HG03095 (cell line): ENCODE results near the gene TPPP.

Source experiments
- ATAC-seq: cut with Tn5 transposase; IDR thresholded peaks from one replicate; pipeline ENCODE4 v1.9.1; 2021; ENCODE audit warnings: moderate library complexity; ENCODE audit not compliant: unreplicated experiment

The TPPP gene

GRCh38 chr5:647727-648126, 45.4 kb downstream of the TPPP start:
- ATAC-seq, result no peak

GRCh38 chr5:647311-647710, 45.8 kb downstream of the TPPP start:
- no peak for ATAC-seq

DNA sequence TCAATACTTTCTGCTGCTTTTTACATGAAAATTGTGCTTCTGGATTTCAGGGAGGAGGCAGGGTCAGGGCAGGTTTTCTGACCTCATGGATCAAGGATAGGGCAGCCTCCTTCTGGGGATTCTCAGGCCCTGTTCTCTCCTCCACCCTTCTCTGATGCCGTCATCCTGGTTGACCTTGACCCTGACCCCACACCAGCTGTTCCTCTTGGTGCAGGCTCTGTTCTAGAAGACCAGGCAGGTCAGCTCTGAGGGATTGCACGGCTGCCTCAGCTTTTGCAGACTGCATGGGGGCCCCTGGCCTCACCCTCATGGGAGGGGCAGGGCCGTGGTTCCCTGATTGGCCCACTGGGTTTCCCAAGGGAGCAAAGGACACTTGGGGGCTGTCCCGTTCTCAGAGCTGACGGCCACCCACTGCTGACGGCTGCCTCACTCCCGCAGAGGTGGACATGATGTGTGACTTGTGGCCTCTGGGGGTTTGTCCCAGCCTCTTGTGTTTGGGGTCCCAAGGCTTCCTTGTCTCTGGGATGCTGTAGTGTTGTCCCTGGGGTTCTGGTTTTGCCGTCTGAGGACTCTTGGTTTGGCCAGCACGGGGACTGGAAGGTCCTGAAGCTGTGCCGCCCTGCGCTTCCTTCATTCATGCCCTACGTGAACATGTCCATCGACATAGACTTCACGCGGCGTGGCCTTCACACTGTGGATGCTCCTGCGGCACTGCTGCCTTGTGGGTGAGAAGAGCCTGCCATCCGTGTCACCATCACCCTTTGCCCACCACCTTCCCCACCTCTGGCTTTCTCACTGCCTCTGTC, 46.6 kb downstream of the TPPP start:
- no peak for ATAC-seq

DNA sequence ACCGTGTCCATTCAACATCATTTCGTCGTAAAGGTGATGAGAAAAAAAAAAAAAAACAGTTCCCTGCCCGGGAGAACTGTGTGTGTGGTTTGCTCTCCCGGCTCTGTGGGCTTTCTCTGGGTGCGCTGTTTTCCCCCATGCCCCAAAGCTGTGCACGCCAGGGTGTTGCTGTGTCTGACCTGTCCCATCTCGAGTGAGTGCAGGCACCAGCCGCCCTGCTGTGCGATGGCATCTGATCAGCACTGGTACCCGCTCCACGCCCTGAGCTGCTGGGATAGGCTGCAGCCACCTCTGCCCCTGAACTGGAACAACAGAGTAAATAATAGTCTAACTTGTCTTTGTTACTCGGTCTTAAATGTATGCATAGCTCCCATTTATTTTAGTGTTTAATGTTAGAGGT, 47.7 kb downstream of the TPPP start:
- no peak for ATAC-seq

DNA sequence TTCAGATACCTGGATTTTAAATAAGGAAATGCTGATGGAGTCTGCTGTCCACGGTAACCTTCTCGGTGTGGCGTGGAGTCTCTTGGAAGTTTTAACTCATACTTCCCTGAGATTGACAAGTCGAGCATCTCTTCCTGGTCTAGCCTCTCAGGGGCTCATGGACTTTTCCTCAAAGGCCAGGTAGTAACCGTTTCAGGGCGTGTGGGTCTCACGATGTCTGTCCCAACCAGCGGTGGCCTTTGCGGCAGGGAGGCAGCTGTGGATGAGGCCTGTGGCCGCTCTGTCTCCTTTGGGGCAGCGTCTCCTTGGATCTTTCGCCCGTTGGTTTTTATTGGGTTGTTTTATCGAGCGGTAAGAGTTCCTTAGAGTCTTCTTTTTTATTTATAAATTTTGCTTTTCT, 48.2 kb downstream of the TPPP start:
- no peak for ATAC-seq

DNA sequence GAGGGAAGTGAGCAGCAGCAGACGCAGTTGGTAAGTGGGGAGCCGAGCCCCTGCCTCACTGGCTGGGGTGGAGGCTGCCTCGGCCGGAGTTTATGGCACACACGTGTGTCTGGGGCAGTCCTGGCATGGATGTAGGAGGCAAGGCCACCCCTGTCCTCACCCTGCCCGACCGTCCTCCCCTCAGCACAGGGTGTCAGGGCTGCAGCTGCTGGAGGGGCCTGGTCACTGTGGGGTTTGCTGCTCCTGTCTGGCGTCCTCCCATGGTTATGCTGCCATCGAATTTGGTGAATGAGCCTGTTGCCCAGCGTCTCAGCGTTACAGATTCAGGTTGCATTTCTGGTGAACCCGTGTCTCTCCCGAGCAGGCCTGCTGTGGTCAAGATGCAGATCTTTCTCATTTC, 48.6 kb downstream of the TPPP start:
- no peak for ATAC-seq

- peak; percentile 78 for ATAC-seq
Observed at GRCh38 chr5:643811-644271, 49.3 kb downstream of the TPPP start.

DNA sequence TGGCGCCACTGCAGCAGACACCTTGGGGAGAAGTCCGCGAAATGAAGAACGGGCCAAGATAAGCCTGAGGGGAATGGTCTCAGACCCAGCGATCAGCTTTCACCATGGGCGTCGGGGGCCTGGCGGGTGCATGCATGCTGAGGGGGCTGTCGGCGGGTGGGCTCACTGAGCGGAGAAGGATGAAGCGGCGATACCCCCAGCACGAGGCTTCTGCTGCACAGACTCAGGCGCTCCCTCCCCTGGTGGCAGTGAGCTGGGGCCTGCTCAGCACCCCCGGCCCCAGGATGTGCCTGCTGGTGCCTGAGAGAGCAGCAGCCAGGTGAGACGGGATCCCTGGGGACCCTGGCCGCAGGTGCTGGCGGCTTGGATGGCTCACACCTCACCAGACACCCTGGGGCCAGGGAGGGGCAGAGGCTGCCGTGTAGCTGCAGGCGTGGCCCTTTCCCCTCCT, 49.8 kb downstream of the TPPP start:
- ATAC-seq, result peak; percentile 34

- ATAC-seq, result no peak
Observed at GRCh38 chr5:642481-642880, 50.7 kb downstream of the TPPP start.

DNA sequence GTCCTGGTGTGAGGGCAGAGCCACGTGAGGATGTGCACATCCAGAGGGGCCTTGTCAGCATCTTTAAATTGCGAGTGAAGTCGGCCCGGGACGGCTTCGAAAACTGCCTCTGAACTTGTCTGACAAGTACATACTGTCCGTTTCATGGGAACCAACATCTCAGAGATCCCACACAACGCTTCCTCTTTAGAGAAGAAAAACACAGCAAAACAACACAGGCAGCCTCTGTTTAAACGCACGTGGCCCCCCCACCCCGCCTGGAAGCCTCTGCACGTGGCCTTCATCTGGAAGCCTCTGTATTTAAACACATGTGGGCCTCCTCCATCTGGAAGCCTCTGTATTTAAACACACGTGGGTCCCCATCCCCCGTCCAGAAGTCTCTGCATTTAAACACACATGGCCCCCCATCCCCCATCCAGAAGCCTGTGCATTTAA, 51.8 kb downstream of the TPPP start:
- ATAC-seq, result no peak

- ATAC-seq, result no peak
Observed at GRCh38 chr5:640461-641330, 52.5 kb downstream of the TPPP start.

GRCh38 chr5:639584-640213, 53.5 kb downstream of the TPPP start:
- ATAC-seq, result no peak

DNA sequence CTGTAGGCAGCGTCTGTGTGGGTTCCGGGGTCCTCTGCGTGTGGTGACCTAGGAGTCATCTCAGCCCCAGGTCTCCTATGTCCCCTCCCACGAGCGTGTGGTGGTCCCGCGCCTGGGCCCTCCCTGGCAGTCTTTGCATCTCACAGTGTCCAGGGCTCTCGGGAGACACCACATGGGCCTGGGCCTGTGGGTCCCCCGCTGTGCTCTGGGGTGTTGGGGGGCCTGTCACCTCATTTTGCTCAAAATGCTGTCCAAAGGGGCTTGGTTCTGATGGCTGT, 54.0 kb downstream of the TPPP start:
- no peak for ATAC-seq

DNA sequence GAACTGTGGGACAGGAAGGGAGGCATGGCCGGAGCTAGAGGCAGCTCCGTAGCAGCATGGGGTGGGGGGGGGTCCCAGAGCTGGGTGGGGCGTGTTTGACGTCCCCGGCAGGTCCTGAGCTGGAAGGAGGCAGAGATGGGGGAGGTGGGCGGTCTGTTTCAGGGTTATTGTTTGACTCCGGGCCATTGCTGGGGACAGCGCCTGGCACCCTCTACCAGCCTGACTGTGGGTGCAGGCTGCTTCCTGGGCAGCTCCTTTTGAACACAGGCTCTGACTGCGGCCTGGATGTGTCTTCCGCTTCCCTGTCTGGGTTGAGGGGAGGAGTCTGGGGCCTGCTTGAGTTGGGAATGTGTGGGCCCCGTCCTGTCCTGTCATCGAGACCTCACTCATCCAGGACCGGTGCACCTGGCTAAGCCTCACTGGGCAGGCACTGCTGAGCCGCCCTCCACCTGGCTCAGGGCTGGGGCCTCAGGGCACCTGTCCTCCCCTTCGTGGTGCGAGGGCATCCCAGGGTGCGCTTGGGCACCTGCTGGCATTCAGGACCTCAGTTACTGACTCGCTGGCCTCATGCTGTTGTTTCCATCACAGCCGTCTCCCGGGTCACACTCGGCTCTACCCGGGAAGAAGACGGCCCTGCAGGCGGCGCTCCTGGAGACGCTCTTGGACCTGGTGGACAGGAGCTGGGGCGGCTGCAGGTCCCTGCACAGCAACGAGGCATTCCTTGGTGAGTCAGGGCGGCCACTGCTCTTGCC, 54.5 kb downstream of the TPPP start:
- ATAC-seq, result no peak

- no peak for ATAC-seq
Observed at GRCh38 chr5:637581-638450, 55.3 kb downstream of the TPPP start.

GRCh38 chr5:636951-637350, 56.2 kb downstream of the TPPP start:
- ATAC-seq, result no peak

- no peak for ATAC-seq
Observed at GRCh38 chr5:635306-636055, 57.7 kb downstream of the TPPP start.

DNA sequence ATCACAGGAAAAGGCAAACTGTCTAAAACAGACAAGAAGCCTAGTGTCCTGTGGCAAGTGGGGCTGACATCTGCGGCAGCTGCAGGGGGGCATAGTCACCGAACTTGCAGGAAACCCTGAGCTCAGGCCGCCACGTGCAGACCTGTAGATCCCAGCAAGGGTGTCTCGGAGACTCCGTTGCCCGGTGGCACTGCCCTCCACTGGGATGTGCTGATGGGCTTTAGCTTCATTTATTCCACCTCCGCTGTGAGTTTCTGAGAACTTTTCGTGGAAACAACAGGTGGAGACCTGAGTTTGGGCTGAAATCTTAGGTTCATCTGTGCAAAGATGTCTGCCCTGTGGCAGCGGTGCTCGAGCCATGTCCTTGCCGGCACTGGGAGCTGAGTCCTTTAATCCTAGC, 59.0 kb downstream of the TPPP start:
- no peak for ATAC-seq

DNA sequence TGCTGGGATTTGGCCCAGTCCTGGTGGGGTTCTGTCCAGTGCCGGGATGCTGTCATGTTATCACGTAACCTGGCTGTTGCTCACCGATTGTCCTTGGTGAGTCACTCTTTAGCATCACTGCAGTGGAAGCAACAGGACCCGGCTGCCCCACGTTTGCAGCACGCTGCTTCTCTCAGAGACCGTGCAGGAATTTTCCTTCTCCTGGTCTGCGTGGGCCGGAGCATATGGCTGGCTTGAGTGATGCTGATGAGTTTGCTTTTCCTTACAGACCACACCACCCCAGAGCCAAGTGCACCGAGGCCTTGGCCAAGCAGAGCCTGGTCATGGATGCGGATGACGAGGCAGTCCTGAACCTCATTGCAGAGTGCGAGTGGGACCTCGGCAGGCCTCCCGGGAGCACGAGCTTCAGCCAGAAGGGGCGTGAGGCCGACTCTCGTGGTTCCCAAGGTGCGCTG, 59.6 kb downstream of the TPPP start:
- no peak for ATAC-seq
